Left lung (tissue), 10 donors: Measurements from ENCODE around the gene COL10A1. TPM values are rescaled to one million over a fixed set of nuclear protein-coding genes. Genes with fewer than 3 reads are reported as not detected.
A peak's percentile ranks its signal among the peaks of the same experiment; 100 is the strongest.

Experiments
- ATAC-seq: fragments of 200-7000 bp; cut with Tn5 transposase; one replicate; pipeline ENCODE4 v1.9.1; 2020; ENCODE audit warnings: moderate library complexity
- DNase-seq, 4 donors: peaks; one replicate each; pipeline ENCODE4 v3.0.0-alpha.2; 2013 to 2020
- H3K27ac ChIP-seq, 2 donors: fragments of 200-600 bp; sonication (generic) in 1 of 2; one replicate each; pipeline versions ENCODE4 v1.5.0 to v1.8.0; 2020 to 2021
- H3K27me3 ChIP-seq, 2 donors: fragments of 200-600 bp; sonication (generic) in 1 of 2; one replicate each; pipeline versions ENCODE4 v1.5.0 to v1.8.0; 2020 to 2021
- H3K36me3 ChIP-seq, 2 donors: fragments of 200-600 bp; sonication (generic) in 1 of 2; one replicate each; pipeline versions ENCODE4 v1.5.0 to v1.8.0; 2020 to 2021
- H3K4me1 ChIP-seq, 2 donors: fragments of 200-600 bp; one replicate each; pipeline ENCODE4 v1.8.0; 2021
- H3K4me3 ChIP-seq, 2 donors: fragments of 200-600 bp; sonication (generic) in 1 of 2; one replicate each; pipeline versions ENCODE4 v1.5.0 to v1.8.0; 2020 to 2021; ENCODE audit warnings: mild to moderate bottlenecking in 1 of 2
- H3K9me3 ChIP-seq, 2 donors: fragments of 200-600 bp; sonication (generic) in 1 of 2; one replicate each; pipeline versions ENCODE4 v1.5.0 to v1.8.0; 2020 to 2021
- intact Hi-C, 2 donors: fragments of 100-400 bp; cut with DNase I; formaldehyde crosslinking; loops; one replicate each; pipeline versions ENCODE4 v1.11.2 to v1.14.2; 2022
- polyA plus RNA-seq, 6 donors: library from polyadenylated mRNA; unstranded; fragments of 120-200 nt; gene quantifications; one replicate each; pipeline ENCODE4 v1.2.1, GENCODE V29; 2013; ENCODE audit not compliant: insufficient read length in 6 of 6
- total RNA-seq, 2 donors: library from RNA; stranded (reverse); fragmentation: NEBNext Ultra II Directional; extraction: Animal tissue kit (Norgen Biotek cat#: 25700); gene quantifications; one replicate each; pipeline ENCODE4 v1.2.1, GENCODE V29; 2021
- TF ChIP-seq, protein P1 (sequence below), 2 donors: fragments of 200-600 bp; sonication (generic) in 1 of 2; IDR thresholded peaks; one replicate each; pipeline versions ENCODE4 v1.5.0 to v1.8.0; 2021; ENCODE audit warnings: antibody characterized with exemption in 2 of 2
- donor health status: DM: no; HTN: yes; CAD: no.
- donor health status: DM: no; HTN: no; CAD: no.

Gene COL10A1
- total and polyA plus RNA-seq, 8 donors: 0.18 to 26.6 (median 0.32) TPM; not detected in 1

DNA sequence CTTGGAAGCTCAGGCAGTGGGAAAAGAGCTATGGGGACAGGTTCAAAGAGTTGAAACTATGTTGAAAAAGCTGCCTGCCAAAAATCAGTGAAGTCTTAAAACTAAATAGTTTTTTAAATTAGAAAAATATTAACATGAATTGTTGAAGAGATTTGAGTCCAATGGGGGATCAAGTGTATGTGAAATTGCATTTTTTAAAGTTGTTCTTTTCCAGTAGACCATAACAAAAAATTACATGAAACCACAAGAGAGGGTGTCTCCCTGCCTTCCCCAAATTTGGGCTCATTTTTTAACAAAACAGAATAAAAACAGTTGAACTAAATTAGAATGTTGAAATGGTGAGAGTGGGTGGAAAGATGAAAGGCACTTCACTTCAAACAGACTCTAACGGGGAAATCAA, 31.5 kb upstream of the COL10A1 start:
- no peaks in the 10 kb centered on the region for H3K27me3 ChIP-seq
- intact Hi-C loops: no loop called here
- TF ChIP-seq, protein P1, sequence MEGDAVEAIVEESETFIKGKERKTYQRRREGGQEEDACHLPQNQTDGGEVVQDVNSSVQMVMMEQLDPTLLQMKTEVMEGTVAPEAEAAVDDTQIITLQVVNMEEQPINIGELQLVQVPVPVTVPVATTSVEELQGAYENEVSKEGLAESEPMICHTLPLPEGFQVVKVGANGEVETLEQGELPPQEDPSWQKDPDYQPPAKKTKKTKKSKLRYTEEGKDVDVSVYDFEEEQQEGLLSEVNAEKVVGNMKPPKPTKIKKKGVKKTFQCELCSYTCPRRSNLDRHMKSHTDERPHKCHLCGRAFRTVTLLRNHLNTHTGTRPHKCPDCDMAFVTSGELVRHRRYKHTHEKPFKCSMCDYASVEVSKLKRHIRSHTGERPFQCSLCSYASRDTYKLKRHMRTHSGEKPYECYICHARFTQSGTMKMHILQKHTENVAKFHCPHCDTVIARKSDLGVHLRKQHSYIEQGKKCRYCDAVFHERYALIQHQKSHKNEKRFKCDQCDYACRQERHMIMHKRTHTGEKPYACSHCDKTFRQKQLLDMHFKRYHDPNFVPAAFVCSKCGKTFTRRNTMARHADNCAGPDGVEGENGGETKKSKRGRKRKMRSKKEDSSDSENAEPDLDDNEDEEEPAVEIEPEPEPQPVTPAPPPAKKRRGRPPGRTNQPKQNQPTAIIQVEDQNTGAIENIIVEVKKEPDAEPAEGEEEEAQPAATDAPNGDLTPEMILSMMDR (IDR thresholded peaks at IDR 0.05): no peak
- no peaks in the 10 kb centered on the region for H3K36me3 ChIP-seq
- H3K9me3 ChIP-seq: no peaks in the 10 kb centered on the region
- H3K4me1 ChIP-seq: no peaks in the 10 kb centered on the region
- no peak overlapping the region for H3K27ac ChIP-seq
- DNase-seq (no peak), ATAC-seq (no peak)
- no peak overlapping the region for H3K4me3 ChIP-seq

DNA sequence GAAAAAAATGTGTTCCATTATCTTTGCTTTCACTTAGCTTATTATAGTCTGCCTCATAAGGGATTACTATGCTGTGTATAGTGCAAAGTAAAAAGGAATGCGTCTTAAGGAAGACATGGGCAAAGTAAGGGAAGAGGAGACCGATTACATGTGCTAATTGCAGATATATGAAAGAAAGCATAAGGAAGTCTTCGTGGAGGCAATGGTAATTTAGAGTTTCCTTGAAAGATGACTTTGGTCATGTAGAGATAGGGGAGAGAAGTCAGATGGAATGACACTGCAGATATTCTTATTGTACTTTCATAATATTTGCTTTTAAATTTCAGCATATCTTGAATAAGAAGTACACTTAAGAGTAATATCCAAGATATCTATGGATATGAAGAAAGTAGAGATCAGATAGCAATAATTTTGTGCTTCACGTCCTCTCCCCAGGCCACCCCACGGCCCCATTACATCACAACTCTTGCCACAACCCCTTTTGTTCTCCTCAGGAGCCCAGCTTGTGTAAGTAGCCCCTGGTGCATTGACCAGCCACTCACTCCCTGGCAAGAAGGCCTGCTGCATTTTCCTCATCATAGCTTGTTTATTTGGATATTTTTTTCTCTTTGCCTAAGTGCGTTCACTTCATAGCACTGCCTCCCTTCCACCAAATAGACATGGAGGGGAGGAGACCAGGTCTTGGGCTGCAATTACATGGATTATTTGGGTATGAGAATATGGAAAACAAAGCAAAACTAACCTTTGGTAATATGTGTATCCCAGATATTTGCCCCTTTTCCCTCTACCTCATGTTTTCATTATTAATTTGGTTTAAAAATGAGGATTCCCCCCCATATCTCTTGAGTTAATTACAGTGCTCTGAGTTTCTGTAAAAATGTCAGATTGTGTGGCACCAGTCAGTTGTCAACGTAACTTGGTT, 30.7 kb upstream of the COL10A1 start:
- DNase-seq: no peak
- Histone ChIP-seq H3K27me3 (no peaks in the 10 kb centered on the region), H3K4me3 (no peak overlapping the region), H3K4me1 (no peaks in the 10 kb centered on the region), H3K9me3 (no peaks in the 10 kb centered on the region), H3K36me3 (no peaks in the 10 kb centered on the region), H3K27ac (no peak overlapping the region)
- TF ChIP-seq, protein P1 (IDR thresholded peaks at IDR 0.05): no peak
- ATAC-seq: no peak
- intact Hi-C loops: no loop called here

DNA sequence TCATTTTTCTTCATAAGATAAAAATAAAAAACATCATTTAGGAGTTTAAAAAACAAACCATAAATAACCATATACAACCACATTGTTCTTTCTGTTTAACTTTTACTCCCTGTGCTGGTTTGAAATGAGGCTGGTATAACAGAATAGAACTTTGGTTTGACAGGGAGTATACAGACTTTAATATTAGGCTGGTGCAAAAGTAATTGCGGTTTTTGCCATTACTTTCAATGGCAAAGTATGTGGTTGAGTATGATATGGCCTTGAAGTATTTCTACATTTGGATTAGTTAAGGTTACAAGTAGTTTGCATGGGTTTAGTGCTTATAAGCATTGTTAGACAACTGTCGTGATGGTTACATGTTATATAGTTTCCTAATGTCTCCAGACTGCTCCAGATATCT, 29.0 kb upstream of the COL10A1 start:
- no peak for ATAC-seq
- no peaks in the 10 kb centered on the region for H3K27me3 ChIP-seq
- TF ChIP-seq, protein P1 (IDR thresholded peaks at IDR 0.05): no peak
- no peak for DNase-seq
- no peaks in the 10 kb centered on the region for H3K4me1 ChIP-seq
- intact Hi-C loops: no loop called here
- no peaks in the 10 kb centered on the region for H3K9me3 ChIP-seq
- no peak overlapping the region for H3K27ac ChIP-seq
- H3K4me3 ChIP-seq: no peak overlapping the region
- H3K36me3 ChIP-seq: no peaks in the 10 kb centered on the region

DNA sequence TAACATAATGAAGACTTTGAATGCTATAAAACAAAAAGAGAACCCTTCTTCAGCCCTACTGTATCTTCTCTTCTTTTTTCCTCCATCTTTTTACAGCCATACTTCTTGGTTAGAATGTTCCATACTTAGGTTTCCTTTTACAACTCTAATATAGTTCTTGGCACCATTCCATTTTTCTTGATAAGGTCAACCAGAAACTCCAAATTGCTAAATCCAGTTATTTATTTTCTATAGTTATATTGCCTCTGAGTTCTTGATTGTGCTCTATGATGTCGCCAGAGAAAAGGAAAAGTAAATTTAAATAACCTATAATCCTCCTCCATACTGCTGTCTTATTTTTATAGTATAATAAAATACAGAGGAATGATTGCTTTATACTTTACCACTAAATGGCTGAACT, 26.7 kb upstream of the COL10A1 start:
- no peaks in the 10 kb centered on the region for H3K9me3 ChIP-seq
- no peaks in the 10 kb centered on the region for H3K36me3 ChIP-seq
- DNase-seq (no peak), ATAC-seq (no peak)
- H3K27me3 ChIP-seq: no peaks in the 10 kb centered on the region
- intact Hi-C loops: no loop called here
- no peaks in the 10 kb centered on the region for H3K4me1 ChIP-seq
- TF ChIP-seq, protein P1 (IDR thresholded peaks at IDR 0.05): no peak
- H3K4me3 ChIP-seq: no peak overlapping the region
- H3K27ac ChIP-seq: no peak overlapping the region

DNA sequence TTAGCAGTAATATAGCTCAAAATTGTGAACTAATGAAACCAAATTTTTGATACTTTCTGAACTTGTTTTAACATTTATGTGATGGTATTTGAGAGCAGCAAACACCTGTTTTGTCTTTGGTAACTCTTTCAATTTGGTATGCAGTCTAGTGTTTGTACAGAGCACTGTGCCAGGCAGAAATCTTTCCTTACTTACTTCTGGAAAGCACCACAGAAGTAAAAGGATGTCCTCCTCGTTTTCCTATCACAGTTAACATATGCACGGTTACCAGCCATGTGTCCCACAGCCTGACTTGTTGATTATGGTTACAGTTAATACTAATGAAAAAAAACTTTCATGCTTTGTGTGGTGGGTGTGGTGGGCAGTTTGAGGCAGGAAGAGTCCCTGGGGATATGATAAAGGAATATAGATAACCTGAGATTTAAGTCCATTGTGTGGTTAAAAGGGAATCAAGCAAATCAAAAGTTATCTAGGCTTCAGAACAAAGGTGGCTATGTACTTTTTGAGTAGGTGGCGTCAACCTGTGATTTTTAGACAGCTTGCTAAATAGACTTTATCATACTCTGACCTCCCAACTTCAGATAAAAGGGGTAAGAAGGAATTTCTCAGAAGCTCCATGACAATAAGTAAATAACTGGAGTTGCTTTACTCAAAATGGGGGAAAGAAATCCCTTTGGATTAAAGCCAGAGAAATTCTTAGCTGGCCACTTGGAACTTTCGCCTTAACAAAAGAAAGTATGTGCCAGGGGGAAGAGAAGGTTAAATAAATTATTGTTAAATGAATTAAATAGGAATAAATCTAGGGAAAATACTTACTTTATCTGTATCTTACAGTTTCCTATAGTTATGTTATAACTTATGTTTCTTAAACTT, 20.1 kb upstream of the COL10A1 start:
- no peaks in the 10 kb centered on the region for H3K9me3 ChIP-seq
- DNase-seq (no peak), ATAC-seq (peak; percentile 30)
- no peaks in the 10 kb centered on the region for H3K27me3 ChIP-seq
- TF ChIP-seq, protein P1 (IDR thresholded peaks at IDR 0.05): no peak
- no peaks in the 10 kb centered on the region for H3K36me3 ChIP-seq
- intact Hi-C loops: no loop called here
- H3K27ac ChIP-seq: no peak overlapping the region
- no peaks in the 10 kb centered on the region for H3K4me1 ChIP-seq
- no peak overlapping the region for H3K4me3 ChIP-seq
